Activated CD8-positive, alpha-beta T cell treated with anti-CD3 and anti-CD28 coated beads for 36 hours (primary cell): ENCODE data around the gene CH25H. TPM values are rescaled to one million over a fixed set of nuclear protein-coding genes. Genes with fewer than 3 reads are reported as not detected.

Source experiments
- ATAC-seq: fragments of 200-7000 bp; cut with Tn5 transposase; one replicate; pipeline ENCODE4 v1.10.0; 2021; ENCODE audit warnings: mild to moderate bottlenecking, moderate library complexity
- CTCF ChIA-PET: fragments of 350-600 bp; sonication (Branson Sonifier 250); formaldehyde crosslinking; loops from one replicate; lab custom pipeline; 2021; ENCODE audit warnings: antibody characterized with exemption; lab: Charles Lee
- POLR2A ChIA-PET: fragments of 350-600 bp; sonication (Branson Sonifier 250); formaldehyde crosslinking; loops from one replicate; lab custom pipeline; 2021; ENCODE audit warnings: antibody characterized with exemption; lab: Charles Lee
- DNase-seq: peaks from one replicate; pipeline ENCODE4 v3.0.0-alpha.2; 2020
- H3K27ac Mint-ChIP-seq: one replicate; pipeline ENCODE4 v1.8.0; 2021; ENCODE audit warnings: mild to moderate bottlenecking, mixed read lengths
- H3K27me3 Mint-ChIP-seq: one replicate; pipeline ENCODE4 v1.8.0; 2021; ENCODE audit warnings: mixed read lengths
- H3K36me3 Mint-ChIP-seq: one replicate; pipeline ENCODE4 v1.8.0; 2021; ENCODE audit warnings: low read depth, mixed read lengths
- H3K4me1 Mint-ChIP-seq: one replicate; pipeline ENCODE4 v1.8.0; 2021; ENCODE audit warnings: low read depth, mixed read lengths
- H3K4me3 Mint-ChIP-seq: one replicate; pipeline ENCODE4 v1.8.0; 2021; ENCODE audit warnings: mild to moderate bottlenecking, moderate library complexity, mixed read lengths
- H3K9me3 Mint-ChIP-seq: one replicate; pipeline ENCODE4 v1.8.0; 2021; ENCODE audit warnings: mixed read lengths
- CTCF ChIP-seq: fragments of 200-600 bp; IDR thresholded peaks from one replicate; pipeline ENCODE4 v1.8.0; 2022; ENCODE audit warnings: antibody characterized with exemption, mild to moderate bottlenecking
- intact Hi-C: fragments of 100-400 bp; cut with micrococcal nuclease; formaldehyde crosslinking; loops from one replicate; pipeline ENCODE4 v1.10.0; 2022
- total RNA-seq, 2 experiments: library from RNA; stranded (reverse); gene quantifications; one replicate each; pipeline ENCODE4 v1.2.3, GENCODE V29; 2021

The CH25H gene
- total RNA-seq, 2 experiments from 2014 or later = not detected

GRCh38 chr10:89216056-89216455 lies 8.9 kb upstream of the CH25H start:
- ChIA-PET POLR2A (interaction anchor here (1.0 kb wide), 1 partner anchor 260 kb away, joined by 3 read pairs; no protein-coding TSS in a partner anchor), CTCF (interaction anchor here (0.6 to 4.2 kb wide), 19 partner anchors 9 to 283 kb away, joined by 3 to 96 read pairs (median 4); partner anchors contain the start of genes CH25H and IFIT1)
- TF ChIP-seq CTCF = no peak
- no peak overlapping the region for H3K4me3 Mint-ChIP-seq
- DNase-seq (no peak), ATAC-seq (no peak)
- H3K27me3 Mint-ChIP-seq = peaks cover 2% of the 10 kb centered on the region
- H3K36me3 Mint-ChIP-seq = no peaks in the 10 kb centered on the region
- peaks cover 15% of the 10 kb centered on the region for H3K4me1 Mint-ChIP-seq
- no peaks in the 10 kb centered on the region for H3K9me3 Mint-ChIP-seq
- intact Hi-C loops = loop anchor here (5.0 kb wide), 1 partner anchor 379 kb away; no protein-coding TSS in a partner anchor
- H3K27ac Mint-ChIP-seq = no peak overlapping the region

GRCh38 chr10:89215511-89215910 lies 8.4 kb upstream of the CH25H start:
- DNase-seq = no peak
- TF ChIP-seq CTCF = no peak
- Mint-ChIP-seq H3K9me3 (no peaks in the 10 kb centered on the region), H3K4me1 (peaks cover 15% of the 10 kb centered on the region), H3K27ac (no peak overlapping the region), H3K36me3 (no peaks in the 10 kb centered on the region), H3K4me3 (no peak overlapping the region), H3K27me3 (peaks cover 7% of the 10 kb centered on the region)
- POLR2A ChIA-PET = interaction anchor here (1.0 kb wide), 1 partner anchor 260 kb away, joined by 3 read pairs; no protein-coding TSS in a partner anchor
- ATAC-seq = no peak
- CTCF ChIA-PET = interaction anchor here (0.6 to 4.2 kb wide), 21 partner anchors 8 to 282 kb away, joined by 3 to 96 read pairs (median 4); partner anchors contain the start of genes CH25H and IFIT1
- intact Hi-C loops = loop anchor here (5.0 kb wide), 1 partner anchor 378 kb away; no protein-coding TSS in a partner anchor

- DNase-seq (no peak), ATAC-seq (no peak)
- Mint-ChIP-seq H3K4me1 (peaks cover 15% of the 10 kb centered on the region), H3K27me3 (peaks cover 13% of the 10 kb centered on the region), H3K4me3 (no peak overlapping the region), H3K9me3 (no peaks in the 10 kb centered on the region), H3K36me3 (no peaks in the 10 kb centered on the region), H3K27ac (no peak overlapping the region)
- no peak for TF ChIP-seq CTCF
- POLR2A ChIA-PET = interaction anchor here (1.0 to 1.1 kb wide), 2 partner anchors 187 to 223 kb away, joined by 3 to 4 read pairs; no protein-coding TSS in a partner anchor
- intact Hi-C loops = loop anchor here (5.0 kb wide), 1 partner anchor 377 kb away; no protein-coding TSS in a partner anchor
- CTCF ChIA-PET = interaction anchor here (0.6 to 4.2 kb wide), 32 partner anchors 10 to 486 kb away, joined by 3 to 96 read pairs (median 4); partner anchors contain the start of gene LIPA
Observed at GRCh38 chr10:89214566-89215165, 7.5 kb upstream of the CH25H start.

GRCh38 chr10:89213191-89213808 lies 6.2 kb upstream of the CH25H start:
- intact Hi-C loops = loop anchor here (1.0 kb wide), 2 partner anchors 184 to 278 kb away; no protein-coding TSS in a partner anchor
- DNase-seq = no peak
- ATAC-seq = peak; percentile 60
- Mint-ChIP-seq H3K4me1 (peaks cover 15% of the 10 kb centered on the region), H3K9me3 (no peaks in the 10 kb centered on the region), H3K4me3 (no peak overlapping the region), H3K27me3 (peaks cover 18% of the 10 kb centered on the region), H3K36me3 (no peaks in the 10 kb centered on the region), H3K27ac (no peak overlapping the region)
- POLR2A ChIA-PET = interaction anchor here (0.6 to 1.1 kb wide), 2 partner anchors 183 to 222 kb away, joined by 3 to 4 read pairs; no protein-coding TSS in a partner anchor
- peak; percentile 82 for TF ChIP-seq CTCF
- CTCF ChIA-PET = interaction anchor here (0.5 to 4.2 kb wide), 30 partner anchors 9 to 485 kb away, joined by 3 to 96 read pairs (median 3); no protein-coding TSS in a partner anchor
